Activated CD4-positive, alpha-beta T cell treated with anti-CD3 and anti-CD28 coated beads, Interleukin-2, amount 50 U/mL, for 24 hours (primary cell): ENCODE measurements around the gene SOX8.

Experiments
- DNase-seq, 2 donors: peaks; one replicate each; pipeline ENCODE4 v3.0.0-alpha.2; 2020; ENCODE audit warnings: low read depth in 1 of 2, low spot score in 1 of 2

SOX8 gene

DNA sequence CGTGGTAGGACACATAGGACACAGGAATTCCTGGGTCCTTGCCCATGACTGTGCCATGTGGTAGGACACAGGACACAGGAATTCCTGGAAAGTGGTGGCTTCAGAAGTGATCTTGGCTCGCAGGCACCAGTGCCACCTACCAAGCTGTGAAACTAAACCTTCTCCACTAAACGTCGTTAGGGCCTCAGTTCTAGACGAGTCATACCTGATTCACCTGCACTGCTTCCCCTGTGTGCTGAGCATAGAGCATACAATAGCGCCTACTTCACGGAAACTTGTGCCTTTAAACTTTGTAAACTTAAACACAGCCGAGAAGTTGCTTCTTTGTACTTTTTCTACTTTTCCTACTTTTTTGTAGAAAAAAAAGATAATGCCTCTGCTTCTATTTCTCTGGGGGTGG is 4.8 kb downstream of the SOX8 start:
- no peak for DNase-seq

DNA sequence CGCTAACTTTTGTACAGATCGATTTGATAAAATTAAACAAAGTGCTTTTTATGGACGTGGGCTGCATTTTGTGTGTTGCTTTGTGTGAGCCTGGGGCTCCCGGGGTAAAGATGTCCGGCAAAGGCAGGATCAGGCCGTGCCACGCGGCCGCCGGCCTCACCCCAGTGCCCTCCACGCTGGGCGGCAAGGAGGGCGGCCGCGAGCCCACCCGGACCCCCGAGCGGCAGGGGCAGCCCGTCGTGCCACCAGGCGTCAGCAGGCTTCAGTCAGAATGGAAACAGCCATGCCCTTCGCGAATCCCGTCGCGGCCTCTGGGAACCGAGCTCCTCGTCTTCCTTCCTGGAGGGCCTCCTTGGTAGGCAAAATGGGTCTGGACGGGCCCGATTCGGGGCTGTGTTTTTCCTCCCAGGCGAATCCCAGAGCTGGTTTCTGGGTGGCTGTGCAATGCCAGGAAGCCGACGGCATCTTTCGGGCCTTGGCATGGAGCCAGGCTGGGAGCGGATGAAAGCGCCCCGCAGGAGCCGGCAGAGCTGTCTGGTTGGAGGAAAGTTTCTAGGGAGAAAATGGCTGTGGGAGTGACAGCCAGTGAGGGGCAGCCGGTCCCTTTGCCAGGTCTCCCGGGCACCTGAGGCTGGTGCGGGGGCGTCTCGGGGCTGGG is 5.5 kb downstream of the SOX8 start:
- no peak for DNase-seq

DNA sequence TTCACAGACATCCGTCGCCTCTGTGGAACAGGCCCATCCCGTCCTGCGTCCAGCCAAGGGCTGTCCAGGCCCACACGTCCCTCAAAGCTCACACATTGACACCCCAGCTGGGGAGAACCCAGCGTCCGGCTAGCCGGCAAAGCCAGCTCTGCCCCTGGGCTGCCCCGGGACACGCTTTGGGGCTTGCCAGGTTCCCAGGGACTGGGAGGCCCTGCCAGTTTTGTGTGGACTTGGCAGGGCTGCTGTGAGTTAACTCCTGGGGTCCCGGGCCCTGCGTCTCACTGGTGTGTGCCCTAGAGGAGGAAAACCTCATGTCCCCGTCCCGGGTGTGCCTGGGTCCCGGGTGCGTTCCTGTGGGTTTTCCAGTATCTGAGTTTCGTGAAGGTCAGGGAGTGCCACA is 6.3 kb downstream of the SOX8 start:
- no peak for DNase-seq

DNA sequence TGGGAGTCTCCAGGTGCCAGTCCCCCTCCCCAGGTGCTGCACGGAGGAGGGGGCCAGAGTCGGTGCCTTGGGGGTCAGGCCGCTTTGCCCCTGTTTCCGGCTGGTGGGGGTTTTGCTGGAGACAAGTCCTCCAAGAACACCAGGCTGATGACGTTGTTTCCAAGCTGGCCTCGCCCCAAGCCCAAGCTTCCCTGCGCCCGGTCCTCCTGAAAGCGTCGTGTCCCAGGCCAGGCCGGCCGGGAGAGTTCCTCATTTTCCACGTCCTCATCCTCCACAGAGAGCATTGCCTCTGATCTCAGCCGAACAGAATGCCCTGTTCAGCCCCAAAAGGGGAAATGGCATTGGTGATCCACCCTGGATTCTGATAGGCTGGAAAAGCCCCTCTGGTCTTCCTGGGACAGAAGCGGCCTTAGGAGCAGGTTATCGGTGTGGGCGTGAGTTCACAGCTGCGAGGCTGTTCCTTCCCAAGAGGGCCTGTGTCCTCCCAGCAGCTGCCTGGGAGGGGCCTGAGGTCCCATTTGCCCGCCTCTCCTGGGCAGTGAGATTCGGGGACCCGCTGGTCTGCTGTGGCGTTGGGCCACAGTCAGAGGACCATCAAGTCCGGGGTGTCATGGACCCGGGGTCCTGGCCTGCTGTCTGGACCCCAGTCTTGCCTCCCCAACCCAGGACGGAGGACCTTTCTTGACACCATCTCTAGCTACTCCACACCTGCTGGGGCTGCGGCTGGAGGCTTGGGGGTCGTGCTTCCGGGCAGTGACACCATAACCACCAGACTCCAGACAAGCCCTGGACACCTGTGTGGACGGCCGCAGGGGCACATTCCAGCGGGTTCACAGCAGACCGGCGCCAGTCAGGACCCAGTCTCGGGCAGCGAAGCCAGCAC is 7.1 kb downstream of the SOX8 start:
- DNase-seq = no peak

DNA sequence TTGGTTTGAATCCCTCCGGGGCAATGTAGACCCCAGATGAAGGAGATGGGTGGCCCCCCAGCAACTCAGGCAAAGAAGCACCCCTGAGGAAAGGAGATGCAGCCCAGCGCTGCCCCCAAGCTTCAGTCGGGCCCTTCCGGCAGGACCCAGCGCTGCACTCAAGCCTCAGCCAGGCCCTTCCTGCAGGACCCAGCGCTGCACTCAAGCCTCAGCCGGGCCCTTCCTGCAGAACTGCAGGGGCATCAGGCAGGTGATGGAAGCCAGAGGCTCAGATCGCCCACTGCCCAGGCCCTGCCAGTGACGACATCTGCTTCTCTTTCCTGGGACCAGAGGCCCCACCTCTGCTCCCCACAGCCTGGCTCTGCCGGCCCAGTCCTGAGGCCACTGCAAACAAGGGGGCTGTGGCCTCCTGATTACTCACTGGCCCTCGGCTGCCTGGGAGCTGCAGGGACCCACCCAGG is 7.8 kb downstream of the SOX8 start:
- no peak for DNase-seq

DNA sequence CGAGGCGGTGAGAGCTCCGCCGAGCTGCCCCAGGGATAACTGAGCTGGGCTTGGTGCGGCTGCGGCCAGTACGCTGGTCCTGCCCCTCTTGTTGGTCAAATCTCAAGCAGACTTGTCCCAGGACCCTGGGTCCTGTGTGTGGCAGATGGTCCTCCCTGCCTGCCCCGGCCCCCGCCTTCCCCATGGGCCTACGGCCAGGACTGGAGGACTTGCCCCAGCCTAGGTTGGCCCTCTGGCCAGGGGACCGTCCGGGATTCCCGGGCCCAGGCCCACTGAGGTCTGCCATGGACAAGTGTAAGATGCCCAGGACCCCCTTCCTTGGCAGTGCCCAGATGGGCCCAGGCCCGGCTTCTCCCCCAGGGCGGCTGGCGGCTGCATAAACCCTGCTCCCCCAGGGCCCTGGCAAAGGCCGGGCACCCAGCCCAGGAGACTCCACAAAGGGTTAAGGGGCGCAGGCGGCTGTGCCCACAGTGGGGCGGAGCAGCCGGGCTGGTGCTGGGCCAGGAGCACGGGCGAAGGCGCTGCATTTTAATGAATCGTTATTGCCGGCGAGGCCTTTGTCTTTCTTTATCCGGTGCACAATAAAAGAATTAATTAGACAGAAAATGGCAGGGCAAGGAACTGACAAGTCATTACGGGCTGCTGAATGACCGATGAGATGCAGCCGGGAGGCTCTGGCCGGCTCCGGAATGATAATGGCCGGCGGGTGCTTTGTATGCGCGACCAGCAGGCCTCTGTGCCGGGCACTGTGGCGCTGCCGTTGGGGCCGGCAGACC is 9.1 kb downstream of the SOX8 start:
- DNase-seq = no peak

DNA sequence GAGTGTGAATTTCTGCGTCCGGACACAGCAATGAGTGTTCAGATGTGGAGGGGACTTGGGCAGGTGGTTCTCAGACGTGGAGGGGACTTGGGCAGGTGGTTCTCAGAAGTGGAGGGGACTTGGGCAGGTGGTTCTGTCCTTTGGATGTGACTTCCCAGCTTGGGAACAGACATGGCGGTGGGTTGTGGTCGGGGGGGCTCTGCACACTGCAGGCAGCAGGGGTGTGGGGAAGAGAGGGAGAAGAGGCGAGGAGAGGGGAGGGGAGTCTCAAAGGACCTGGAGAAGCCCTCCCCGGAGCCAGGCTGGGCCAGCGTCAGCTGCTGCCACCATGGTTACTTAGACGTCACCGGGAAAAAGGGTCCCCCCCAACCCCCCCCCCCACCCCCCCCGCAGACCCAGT is 9.8 kb downstream of the SOX8 start:
- no peak for DNase-seq

DNA sequence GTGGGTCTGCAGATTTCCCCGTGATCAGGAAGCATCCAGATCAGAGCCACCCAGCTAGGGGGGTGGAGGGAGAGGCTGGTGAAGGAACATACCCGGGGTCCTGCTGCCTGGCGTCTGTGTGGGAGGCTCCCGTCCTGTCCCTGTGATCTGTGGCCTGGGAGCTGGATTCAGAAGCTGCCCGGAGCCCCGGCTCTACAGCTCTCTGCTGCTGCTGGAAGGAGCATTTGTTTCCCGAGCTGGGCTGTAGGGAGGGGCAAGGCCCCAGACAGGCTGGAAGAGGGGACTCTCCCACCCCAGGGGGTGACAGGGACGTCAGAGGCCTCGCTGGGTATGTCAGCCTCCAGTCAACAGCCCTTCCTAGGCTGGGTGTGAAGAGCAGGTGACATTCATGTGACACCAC is 10.2 kb downstream of the SOX8 start:
- no peak for DNase-seq

DNA sequence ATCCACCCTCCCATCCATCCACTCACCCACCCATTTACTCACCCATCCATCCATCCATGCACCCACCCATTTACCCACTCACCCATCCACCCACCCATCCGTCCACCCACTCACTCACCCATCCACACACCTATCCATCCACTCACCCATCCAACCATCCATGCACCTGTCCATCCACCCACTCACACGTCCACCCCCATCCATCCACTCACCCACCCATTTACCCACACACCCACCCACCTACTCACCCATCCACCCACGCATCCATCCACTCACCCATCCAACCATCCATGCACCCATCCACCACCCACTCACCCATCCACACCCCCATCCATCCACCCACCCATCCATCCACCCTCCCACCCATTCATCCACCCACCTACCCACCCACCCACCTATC is 12.2 kb downstream of the SOX8 start:
- DNase-seq = no peak

DNA sequence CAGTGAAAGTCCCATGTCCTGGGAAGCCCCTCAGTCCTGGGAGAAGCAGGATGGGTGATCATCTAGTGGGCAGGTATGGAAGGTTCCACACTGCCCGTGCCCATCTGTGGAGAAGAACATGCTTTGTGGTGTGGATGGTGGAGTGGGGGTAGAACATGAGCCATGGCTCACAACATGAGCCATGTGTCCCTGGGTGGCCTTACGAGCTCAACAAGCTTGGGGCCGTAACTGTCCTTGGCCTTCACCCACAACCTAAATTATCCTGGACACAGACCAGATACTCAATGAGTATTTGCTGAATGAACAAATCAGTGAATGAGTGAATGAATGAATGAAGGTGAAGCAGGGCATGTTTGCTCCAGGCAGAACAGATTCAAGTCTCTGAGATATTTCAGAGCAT is 13.5 kb downstream of the SOX8 start:
- DNase-seq = no peak

DNA sequence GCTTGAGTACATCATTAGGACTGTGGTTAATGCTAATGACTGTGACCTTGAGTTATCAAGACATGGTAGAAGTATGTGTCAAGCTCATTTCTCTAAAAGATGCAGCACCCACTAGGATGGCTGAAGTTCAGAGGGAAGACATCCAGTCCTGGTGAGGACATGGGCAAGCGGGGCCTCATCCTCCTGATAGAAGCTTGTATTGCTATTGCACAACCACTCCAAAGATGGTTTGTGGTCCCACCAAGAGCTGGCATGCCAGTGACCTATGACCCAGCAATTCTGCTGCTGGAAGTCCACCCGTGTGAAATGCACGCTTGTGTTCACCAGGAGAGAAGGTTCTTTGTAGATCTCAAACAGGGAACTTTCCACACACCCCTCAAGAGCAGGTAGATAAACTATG is 14.2 kb downstream of the SOX8 start:
- DNase-seq = no peak

DNA sequence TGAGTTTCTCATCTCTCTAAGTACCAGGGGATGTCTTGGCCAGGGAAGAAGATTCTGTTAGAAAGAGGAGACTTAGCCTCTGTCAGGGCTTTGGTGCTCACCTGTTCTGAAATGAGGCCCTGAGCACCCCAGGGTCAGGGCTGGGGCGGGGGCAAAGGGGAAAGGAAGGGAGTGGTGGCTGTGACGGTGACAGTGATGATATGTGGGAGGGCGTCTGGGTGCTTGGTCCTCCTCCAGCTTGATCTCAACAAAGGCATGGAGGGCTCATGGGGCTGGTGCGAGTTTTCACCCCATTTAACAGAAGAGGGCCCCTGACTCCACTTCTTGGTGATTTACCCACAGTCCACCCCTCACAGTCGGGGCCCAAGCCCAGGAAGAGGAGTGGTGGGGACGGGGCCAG is 15.1 kb downstream of the SOX8 start:
- no peak for DNase-seq

DNA sequence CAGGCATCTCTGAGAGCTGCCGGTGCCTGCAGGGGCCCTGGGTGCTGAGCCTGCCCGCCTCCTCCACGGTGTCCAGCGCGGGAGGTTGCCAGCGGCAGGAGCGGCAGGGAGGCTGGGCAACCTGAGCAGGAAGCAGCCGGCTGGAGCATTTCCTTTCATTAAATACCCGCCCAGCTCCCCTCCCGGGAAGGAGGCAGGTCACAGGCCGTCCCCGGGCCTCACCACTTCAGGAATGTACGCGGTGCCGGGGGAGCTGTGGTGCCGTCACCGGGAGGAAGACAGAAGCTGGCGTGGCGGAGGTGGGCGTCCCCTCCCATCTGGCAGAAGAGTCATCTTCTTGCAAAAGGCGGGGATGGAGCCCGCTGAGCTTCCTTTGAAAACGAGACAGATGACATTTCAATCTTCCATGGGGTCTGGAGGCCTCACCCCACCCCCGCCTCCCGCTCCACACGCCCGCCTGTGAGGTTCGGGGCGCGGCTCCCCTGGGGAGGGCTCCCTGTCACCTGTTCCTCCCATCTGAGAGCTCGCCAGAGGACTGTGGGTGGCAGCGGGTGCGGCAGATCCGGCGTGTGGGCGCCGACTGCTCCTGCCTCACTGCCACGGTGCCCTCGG is 16.0 kb downstream of the SOX8 start:
- no peak for DNase-seq

DNA sequence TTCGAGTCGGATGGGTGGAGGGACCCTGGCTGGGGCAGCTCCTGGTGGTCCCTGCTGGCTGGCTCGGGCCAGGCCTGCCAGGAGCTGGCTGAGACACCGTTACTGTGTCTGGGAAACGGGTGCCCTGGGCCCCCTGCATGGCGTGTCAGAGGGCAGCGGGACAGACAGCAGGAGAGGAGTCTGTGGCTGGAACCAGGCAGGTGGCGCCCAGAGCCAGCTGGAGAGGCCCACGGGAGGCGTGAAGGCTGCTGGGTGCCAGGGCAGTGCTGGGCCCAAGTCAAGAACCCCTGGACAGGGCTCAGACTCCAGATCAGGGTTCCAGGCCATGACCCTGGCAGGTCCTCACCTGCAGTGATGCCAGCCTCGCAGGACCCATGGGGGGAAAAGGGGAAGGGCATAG is 16.6 kb downstream of the SOX8 start:
- no peak for DNase-seq

DNA sequence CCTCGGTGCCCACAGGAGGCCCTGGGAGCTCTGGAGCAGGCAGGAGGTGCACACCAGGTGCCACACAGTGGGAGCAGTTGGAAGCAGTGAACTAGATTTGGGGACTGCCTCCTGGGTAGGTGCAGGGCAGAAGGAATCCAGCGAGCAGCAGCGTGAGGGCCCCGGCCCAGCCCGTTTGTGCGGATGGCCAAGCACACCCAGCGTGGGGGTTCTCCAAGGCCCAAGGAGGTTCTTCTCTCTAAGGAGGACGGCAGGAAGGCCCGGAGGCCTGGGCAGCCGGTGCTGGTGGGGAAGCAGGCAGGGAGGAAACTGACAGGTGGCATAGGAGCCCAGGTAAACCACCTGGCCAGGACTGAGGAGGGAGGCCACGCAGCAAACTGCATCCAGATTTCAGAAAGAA is 17.0 kb downstream of the SOX8 start:
- DNase-seq = no peak

DNA sequence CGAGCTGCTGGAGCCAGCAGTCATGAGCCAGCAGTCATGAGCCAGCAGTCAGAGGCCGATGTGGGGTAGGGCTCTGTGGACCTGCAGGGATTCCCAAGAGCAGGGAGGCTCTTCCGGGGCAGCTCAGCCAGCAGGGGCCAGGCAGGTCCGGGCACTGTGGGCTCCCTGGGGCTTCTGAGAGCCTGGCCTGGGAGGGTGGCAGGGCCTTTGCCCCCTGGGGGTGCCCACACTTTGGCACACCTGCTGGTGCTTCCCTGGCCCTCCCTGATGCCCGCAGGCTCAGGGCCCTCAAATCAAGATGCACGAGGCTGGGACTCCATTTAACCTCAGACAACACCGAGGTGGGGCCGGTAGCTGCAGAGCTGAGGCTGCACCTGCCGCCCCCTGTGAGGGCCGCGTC is 18.1 kb downstream of the SOX8 start:
- DNase-seq = no peak

DNA sequence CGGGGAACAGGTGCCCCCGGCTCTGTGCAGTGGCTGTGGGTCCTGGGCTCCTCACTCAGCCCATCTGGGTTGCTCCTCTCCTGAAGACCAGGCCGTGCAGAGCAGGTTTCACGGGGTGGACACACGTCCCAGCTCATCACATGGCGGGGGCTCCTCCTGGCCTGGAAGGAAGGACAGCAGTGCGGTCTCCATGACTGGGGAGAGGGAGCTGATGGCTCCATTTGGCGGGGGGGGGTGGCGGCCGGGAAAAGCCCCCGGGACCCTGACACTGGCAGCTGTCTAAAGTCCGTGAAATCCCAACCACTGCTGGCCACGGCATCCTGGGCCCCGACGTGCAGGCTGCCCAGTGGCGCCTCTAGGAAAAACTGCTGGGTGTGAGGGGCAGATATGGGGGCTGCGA is 19.0 kb downstream of the SOX8 start:
- DNase-seq = no peak

DNA sequence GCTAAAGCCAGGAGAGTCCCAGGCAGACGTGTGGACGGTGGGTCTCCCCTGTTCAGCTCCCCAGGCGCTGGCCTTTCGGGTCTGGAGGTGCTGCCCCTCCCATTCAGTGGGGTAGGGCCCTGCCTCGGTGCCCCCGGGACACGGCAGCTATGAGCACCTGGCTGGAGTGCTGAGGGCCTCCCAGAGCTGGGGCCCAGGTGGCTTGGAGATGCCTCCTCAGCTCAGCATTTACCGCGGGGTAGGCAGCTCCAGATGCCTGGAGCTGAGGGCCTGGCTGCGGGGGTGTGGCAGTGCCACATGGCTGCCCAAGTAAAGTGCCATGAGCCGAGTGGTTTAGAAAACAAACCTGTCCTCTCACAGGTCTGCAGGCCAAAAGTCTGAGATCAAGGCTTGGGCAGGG is 19.5 kb downstream of the SOX8 start:
- DNase-seq = no peak

DNA sequence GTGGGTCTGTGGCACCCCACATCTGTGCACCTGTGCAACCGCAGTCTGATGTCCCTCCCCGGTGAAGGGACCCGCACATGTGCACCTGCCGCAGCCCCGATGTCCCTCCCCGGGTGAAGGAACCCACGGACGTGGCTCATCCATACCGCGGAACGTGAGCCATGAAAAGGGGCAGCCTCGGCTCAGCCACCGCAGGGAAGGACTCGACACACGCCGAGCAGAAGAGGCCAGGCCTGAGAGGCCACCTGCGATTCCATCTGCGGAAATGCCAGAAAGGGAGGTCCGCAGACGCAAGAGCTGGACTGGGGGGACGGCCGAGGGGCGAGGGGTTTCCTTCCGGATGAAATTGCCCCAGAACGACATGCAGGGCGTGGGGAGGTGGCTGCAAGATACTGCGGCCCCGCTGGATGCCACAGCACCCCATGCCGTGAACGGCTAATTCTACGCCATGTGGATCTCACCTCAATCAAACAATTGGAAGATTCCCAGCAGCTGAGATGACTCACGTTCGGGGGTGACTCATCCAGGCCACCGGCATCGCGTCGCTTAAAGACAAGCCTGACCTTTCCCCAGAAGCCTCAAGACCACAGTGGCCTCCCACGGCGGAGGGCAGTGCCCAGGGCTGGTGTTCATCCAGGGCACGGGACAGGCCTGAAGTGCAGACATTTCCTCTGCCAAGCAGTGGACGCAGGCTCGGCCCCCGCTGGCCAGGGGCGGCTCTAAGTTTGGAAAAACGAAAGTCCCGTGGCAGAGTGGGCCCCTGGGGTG is 21.0 kb downstream of the SOX8 start:
- DNase-seq = peak; percentile 45 to 73

DNA sequence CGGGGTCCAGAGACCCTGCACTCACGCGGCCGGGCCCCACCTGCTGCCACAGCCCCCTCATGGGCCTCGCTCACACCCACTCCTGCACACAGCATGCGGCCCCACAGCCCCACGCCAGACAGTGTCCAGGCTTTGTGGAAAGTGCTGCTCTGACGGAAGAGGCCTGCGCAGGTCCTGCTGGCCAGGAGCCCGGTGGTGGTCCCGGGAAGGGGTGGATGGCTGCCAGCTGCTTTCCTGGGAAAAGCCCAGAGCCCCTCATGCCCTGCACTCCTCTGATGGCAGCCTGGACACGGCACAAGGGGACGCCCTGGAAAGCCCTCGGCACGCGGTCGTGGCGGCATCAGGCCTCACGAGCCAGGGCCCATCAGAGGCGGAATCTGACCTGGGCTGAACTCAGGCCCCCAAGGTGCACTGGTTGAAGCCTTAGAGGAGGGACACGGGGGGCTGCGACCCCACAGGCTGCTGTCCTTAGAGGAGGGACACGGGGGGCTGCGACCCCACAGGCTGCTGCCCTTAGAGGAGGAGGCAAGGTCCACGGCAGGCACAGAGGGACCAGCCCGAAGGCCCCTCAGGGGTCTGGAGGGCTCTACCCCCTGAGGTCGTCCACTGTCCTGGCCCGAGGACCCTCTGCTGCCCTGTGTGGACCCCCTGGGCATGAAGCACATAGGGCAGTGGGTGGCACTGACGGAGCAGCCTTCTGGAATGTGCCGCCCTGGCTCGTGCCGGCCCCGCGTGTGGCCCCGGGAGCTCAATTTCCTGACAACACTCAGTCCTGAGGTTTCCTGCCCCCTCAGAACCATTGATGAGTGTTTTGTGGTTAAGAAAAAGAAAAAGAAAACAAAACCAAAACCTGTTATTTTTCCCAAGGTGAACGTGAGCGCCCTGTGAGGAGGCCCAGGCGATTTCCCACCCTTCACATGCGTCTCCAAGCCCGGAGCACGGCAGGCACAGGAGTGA is 22.1 kb downstream of the SOX8 start:
- peak in 1 of 2 donors; percentile 41 for DNase-seq
